Panc1 (cell line): ENCODE data around the gene ZNF48. TPM values are rescaled to one million over a fixed set of nuclear protein-coding genes. Genes with fewer than 3 reads are reported as not detected.

Source experiments
- ATAC-seq: fragments of 200-7000 bp; cut with Tn5 transposase; 2 replicates; pipeline ENCODE4 v1.9.1; 2020; ENCODE audit warnings: mild to moderate bottlenecking, moderate library complexity
- BruUV-seq: library from RNA; stranded (reverse); fragments of 400-500 nt; replicated peaks from 2 replicates; lab custom pipeline; 2021; lab: Mats Ljungman, UMichigan
- CTCF ChIA-PET: fragments of 300-600 bp; sonication (Branson Sonifier 250); formaldehyde crosslinking; loops from one replicate; lab custom pipeline; 2022; ENCODE audit warnings: antibody characterized with exemption; lab: Charles Lee
- POLR2A ChIA-PET: fragments of 300-600 bp; sonication (Branson Sonifier 250); formaldehyde crosslinking; loops from one replicate; lab custom pipeline; 2022; ENCODE audit warnings: antibody characterized with exemption; lab: Charles Lee
- DNase-seq: peaks from one replicate; pipeline ENCODE4 v3.0.0-alpha.2; 2010; ENCODE audit warnings: low read depth, low spot score
- H3K27ac ChIP-seq: 2 replicates; pipeline ENCODE4 v1.5.1; 2011; ENCODE audit warnings: mild to moderate bottlenecking, low read length, inconsistent platforms
- H3K27me3 ChIP-seq: fragments of 200-500 bp; sonication (Bioruptor generic); 2 replicates; pipeline ENCODE4 v1.6.0; 2014; ENCODE audit warnings: low read length, inconsistent platforms; ENCODE audit not compliant: control insufficient read depth, insufficient read depth
- H3K36me3 ChIP-seq: fragments of 200-500 bp; sonication (Bioruptor generic); 2 replicates; pipeline ENCODE4 v1.5.1; 2014; ENCODE audit warnings: inconsistent platforms, mild to moderate bottlenecking, low read length, moderate library complexity; ENCODE audit not compliant: control insufficient read depth, insufficient read depth
- H3K4me1 ChIP-seq: 2 replicates; pipeline ENCODE4 v1.5.1; 2011; ENCODE audit warnings: inconsistent platforms, mild to moderate bottlenecking, low read length, moderate library complexity; ENCODE audit not compliant: control insufficient read depth, insufficient read depth
- H3K4me3 ChIP-seq, 2 experiments: 2 replicates each; pipeline ENCODE4 v1.5.1; 2011 to 2012; ENCODE audit warnings: low read depth in 2 of 2, low read length in 2 of 2, mild to moderate bottlenecking in 2 of 2, inconsistent platforms in 1 of 2, moderate library complexity in 1 of 2
- H3K9me3 ChIP-seq: fragments of 200-500 bp; sonication (Bioruptor generic); 2 replicates; pipeline ENCODE4 v1.5.1; 2014; ENCODE audit warnings: low read depth, mild to moderate bottlenecking, inconsistent platforms, low read length, moderate library complexity; ENCODE audit not compliant: control insufficient read depth, insufficient read depth
- POLR2AphosphoS5 ChIP-seq: IDR thresholded peaks from 2 replicates; pipeline ENCODE4 v1.6.1; 2012; ENCODE audit warnings: mild to moderate bottlenecking, low read depth, low read length, moderate library complexity
- SIN3A ChIP-seq: IDR thresholded peaks from 2 replicates; pipeline ENCODE4 v1.6.1; 2012; ENCODE audit warnings: low read depth, mild to moderate bottlenecking, low read length, moderate library complexity, borderline replicate concordance; ENCODE audit not compliant: insufficient read depth
- TCF7L2 ChIP-seq: IDR thresholded peaks from 2 replicates; pipeline ENCODE4 v1.6.1; 2011; ENCODE audit warnings: mild to moderate bottlenecking, low read depth, low read length, inconsistent platforms
- in situ Hi-C: cut with HindIII; loops from 2 replicates; pipeline ENCODE4 v1.10.0; 2016; ENCODE audit warnings: low sequenced_read_pairs, low pct_unique_long_range_greater_than_20kb
- intact Hi-C: fragments of 100-400 bp; cut with micrococcal nuclease; formaldehyde crosslinking; loops from one replicate; pipeline ENCODE4 v1.10.0; 2022; ENCODE audit not compliant: unreplicated experiment
- total RNA-seq: library from RNA; stranded (reverse); gene quantifications from one replicate; pipeline ENCODE4 v1.2.1, GENCODE V29; 2021; ENCODE audit not compliant: unreplicated experiment
- TF ChIP-seq, protein P1 (sequence below): fragments of 450-650 bp; IDR thresholded peaks from 2 replicates; pipeline ENCODE4 v1.5.1; 2017; ENCODE audit warnings: mild to moderate bottlenecking
- TF ChIP-seq, protein P2 (sequence below), 2 experiments: IDR thresholded peaks; 2 replicates each; pipeline ENCODE4 v1.6.1; 2011 to 2012; ENCODE audit warnings: low read depth in 2 of 2, control low read depth in 1 of 2, low read length in 1 of 2, mild to moderate bottlenecking in 1 of 2, moderate library complexity in 1 of 2; ENCODE audit not compliant: insufficient read depth in 1 of 2

The ZNF48 gene
- total RNA-seq, 1 experiment from 2014 or later = 16.6 TPM

GRCh38 chr16:30414159-30414558 is 18.9 kb downstream of the ZNF48 start:
- intact Hi-C loops (no loop called here), in situ Hi-C loops (no loop called here)
- peaks cover 17% of the 10 kb centered on the region for H3K4me1 ChIP-seq
- H3K27me3 ChIP-seq = no peaks in the 10 kb centered on the region
- no TSS peak for BruUV-seq
- ATAC-seq (no peak), DNase-seq (no peak)
- TF ChIP-seq SIN3A (no peak), TCF7L2 (no peak), POLR2AphosphoS5 (no peak)
- TF ChIP-seq, protein P1, sequence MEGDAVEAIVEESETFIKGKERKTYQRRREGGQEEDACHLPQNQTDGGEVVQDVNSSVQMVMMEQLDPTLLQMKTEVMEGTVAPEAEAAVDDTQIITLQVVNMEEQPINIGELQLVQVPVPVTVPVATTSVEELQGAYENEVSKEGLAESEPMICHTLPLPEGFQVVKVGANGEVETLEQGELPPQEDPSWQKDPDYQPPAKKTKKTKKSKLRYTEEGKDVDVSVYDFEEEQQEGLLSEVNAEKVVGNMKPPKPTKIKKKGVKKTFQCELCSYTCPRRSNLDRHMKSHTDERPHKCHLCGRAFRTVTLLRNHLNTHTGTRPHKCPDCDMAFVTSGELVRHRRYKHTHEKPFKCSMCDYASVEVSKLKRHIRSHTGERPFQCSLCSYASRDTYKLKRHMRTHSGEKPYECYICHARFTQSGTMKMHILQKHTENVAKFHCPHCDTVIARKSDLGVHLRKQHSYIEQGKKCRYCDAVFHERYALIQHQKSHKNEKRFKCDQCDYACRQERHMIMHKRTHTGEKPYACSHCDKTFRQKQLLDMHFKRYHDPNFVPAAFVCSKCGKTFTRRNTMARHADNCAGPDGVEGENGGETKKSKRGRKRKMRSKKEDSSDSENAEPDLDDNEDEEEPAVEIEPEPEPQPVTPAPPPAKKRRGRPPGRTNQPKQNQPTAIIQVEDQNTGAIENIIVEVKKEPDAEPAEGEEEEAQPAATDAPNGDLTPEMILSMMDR = no peak
- TF ChIP-seq, protein P2, sequence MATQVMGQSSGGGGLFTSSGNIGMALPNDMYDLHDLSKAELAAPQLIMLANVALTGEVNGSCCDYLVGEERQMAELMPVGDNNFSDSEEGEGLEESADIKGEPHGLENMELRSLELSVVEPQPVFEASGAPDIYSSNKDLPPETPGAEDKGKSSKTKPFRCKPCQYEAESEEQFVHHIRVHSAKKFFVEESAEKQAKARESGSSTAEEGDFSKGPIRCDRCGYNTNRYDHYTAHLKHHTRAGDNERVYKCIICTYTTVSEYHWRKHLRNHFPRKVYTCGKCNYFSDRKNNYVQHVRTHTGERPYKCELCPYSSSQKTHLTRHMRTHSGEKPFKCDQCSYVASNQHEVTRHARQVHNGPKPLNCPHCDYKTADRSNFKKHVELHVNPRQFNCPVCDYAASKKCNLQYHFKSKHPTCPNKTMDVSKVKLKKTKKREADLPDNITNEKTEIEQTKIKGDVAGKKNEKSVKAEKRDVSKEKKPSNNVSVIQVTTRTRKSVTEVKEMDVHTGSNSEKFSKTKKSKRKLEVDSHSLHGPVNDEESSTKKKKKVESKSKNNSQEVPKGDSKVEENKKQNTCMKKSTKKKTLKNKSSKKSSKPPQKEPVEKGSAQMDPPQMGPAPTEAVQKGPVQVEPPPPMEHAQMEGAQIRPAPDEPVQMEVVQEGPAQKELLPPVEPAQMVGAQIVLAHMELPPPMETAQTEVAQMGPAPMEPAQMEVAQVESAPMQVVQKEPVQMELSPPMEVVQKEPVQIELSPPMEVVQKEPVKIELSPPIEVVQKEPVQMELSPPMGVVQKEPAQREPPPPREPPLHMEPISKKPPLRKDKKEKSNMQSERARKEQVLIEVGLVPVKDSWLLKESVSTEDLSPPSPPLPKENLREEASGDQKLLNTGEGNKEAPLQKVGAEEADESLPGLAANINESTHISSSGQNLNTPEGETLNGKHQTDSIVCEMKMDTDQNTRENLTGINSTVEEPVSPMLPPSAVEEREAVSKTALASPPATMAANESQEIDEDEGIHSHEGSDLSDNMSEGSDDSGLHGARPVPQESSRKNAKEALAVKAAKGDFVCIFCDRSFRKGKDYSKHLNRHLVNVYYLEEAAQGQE (IDR thresholded peaks at IDR 0.05; ENCODE audit: insufficient read depth in 1 of 2, low read depth in 2 of 2, low read length in 1 of 2) = no peak
- no peaks in the 10 kb centered on the region for H3K36me3 ChIP-seq
- no peaks in the 10 kb centered on the region for H3K9me3 ChIP-seq
- ChIA-PET CTCF (no interaction called here), POLR2A (no interaction called here)
- H3K4me3 ChIP-seq = no peak overlapping the region
- H3K27ac ChIP-seq = no peak overlapping the region

GRCh38 chr16:30416047-30416603 is 20.9 kb downstream of the ZNF48 start:
- Histone ChIP-seq H3K27ac (no peak overlapping the region), H3K4me1 (peaks cover 13% of the 10 kb centered on the region), H3K4me3 (no peak overlapping the region), H3K36me3 (peaks cover 2% of the 10 kb centered on the region), H3K9me3 (no peaks in the 10 kb centered on the region), H3K27me3 (no peaks in the 10 kb centered on the region)
- ChIA-PET CTCF (interaction anchor here (0.7 to 1.1 kb wide), 2 partner anchors 9 to 109 kb away, joined by 4 to 6 read pairs; partner anchors contain the start of gene ZNF771), POLR2A (no interaction called here)
- intact Hi-C loops (no loop called here), in situ Hi-C loops (no loop called here)
- BruUV-seq = no TSS peak
- DNase-seq = no peak
- TF ChIP-seq POLR2AphosphoS5 = no peak
- TF ChIP-seq SIN3A = no peak
- TF ChIP-seq TCF7L2 = no peak
- TF ChIP-seq, protein P2 (IDR thresholded peaks at IDR 0.05; ENCODE audit: insufficient read depth in 1 of 2, low read depth in 2 of 2, low read length in 1 of 2) = no peak
- TF ChIP-seq, protein P1 = no peak
- no peak for ATAC-seq
